Trophoblast cell (in vitro differentiated cells and primary cell): Measurements from ENCODE around the gene SOCS3.

Source experiments
- DNase-seq, 2 donors: peaks; one replicate each; pipeline ENCODE4 v3.0.0-alpha.2; 2016
- H2AFZ ChIP-seq: 2 replicates; pipeline ENCODE4 v1.6.1; 2013; ENCODE audit warnings: low read length, moderate library complexity, mild to moderate bottlenecking; ENCODE audit not compliant: insufficient read depth, poor library complexity
- H2AK5ac ChIP-seq: 2 replicates; pipeline ENCODE4 v1.6.1; 2013; ENCODE audit warnings: mild to moderate bottlenecking, low read length
- H2BK120ac ChIP-seq: 2 replicates; pipeline ENCODE4 v1.6.1; 2013; ENCODE audit warnings: low read length, mild to moderate bottlenecking, moderate library complexity; ENCODE audit not compliant: insufficient read depth, poor library complexity
- H2BK12ac ChIP-seq: 2 replicates; pipeline ENCODE4 v1.6.1; 2013; ENCODE audit warnings: mild to moderate bottlenecking, low read length, moderate library complexity
- H2BK5ac ChIP-seq: 2 replicates; pipeline ENCODE4 v1.6.1; 2013; ENCODE audit warnings: low read length, low read depth, moderate library complexity, mild to moderate bottlenecking; ENCODE audit not compliant: poor library complexity
- H3K14ac ChIP-seq: 2 replicates; pipeline ENCODE4 v1.6.1; 2013; ENCODE audit warnings: mild to moderate bottlenecking, low read length
- H3K18ac ChIP-seq: 2 replicates; pipeline ENCODE4 v1.6.1; 2013; ENCODE audit warnings: mild to moderate bottlenecking, low read length
- H3K23ac ChIP-seq: 2 replicates; pipeline ENCODE4 v1.6.1; 2013; ENCODE audit warnings: low read length
- H3K27ac ChIP-seq: 2 replicates; pipeline ENCODE4 v1.5.1; 2013; ENCODE audit warnings: low read depth, mild to moderate bottlenecking, inconsistent platforms, low read length, moderate library complexity
- H3K27me3 ChIP-seq: 2 replicates; pipeline ENCODE4 v1.6.1; 2013; ENCODE audit warnings: inconsistent platforms, mild to moderate bottlenecking, low read length, moderate library complexity; ENCODE audit not compliant: insufficient read depth
- H3K36me3 ChIP-seq, 2 experiments: 1 replicate in 1 of 2; 2 replicates in 1 of 2; pipeline ENCODE4 v1.6.1; 2013; ENCODE audit warnings: low read length in 2 of 2, mild to moderate bottlenecking in 2 of 2, moderate library complexity in 1 of 2; ENCODE audit not compliant: insufficient read depth in 2 of 2, control insufficient read depth in 1 of 2
- H3K4ac ChIP-seq: 2 replicates; pipeline ENCODE4 v1.6.1; 2013; ENCODE audit warnings: low read depth, mild to moderate bottlenecking, low read length, moderate library complexity
- H3K4me1 ChIP-seq, 2 experiments: 1 replicate in 1 of 2; 2 replicates in 1 of 2; pipeline ENCODE4 v1.6.1; 2013; ENCODE audit warnings: low read length in 2 of 2, mild to moderate bottlenecking in 2 of 2, moderate library complexity in 1 of 2; ENCODE audit not compliant: insufficient read depth in 2 of 2, control insufficient read depth in 1 of 2
- H3K4me2 ChIP-seq: 2 replicates; pipeline ENCODE4 v1.6.1; 2013; ENCODE audit warnings: inconsistent platforms, mild to moderate bottlenecking, low read length, moderate library complexity
- H3K4me3 ChIP-seq: 2 replicates; pipeline ENCODE4 v1.5.1; 2013; ENCODE audit warnings: mild to moderate bottlenecking, low read depth, low read length, inconsistent platforms
- H3K79me1 ChIP-seq: one replicate; pipeline ENCODE4 v1.6.1; 2013; ENCODE audit warnings: low read length
- H3K79me2 ChIP-seq: 2 replicates; pipeline ENCODE4 v1.6.1; 2013; ENCODE audit warnings: low read length, mild to moderate bottlenecking; ENCODE audit not compliant: control insufficient read depth, insufficient read depth, poor library complexity
- H3K9ac ChIP-seq: 2 replicates; pipeline ENCODE4 v1.6.1; 2013; ENCODE audit warnings: mild to moderate bottlenecking, low read length
- H3K9me3 ChIP-seq: 2 replicates; pipeline ENCODE4 v1.6.1; 2013; ENCODE audit warnings: low read depth, mild to moderate bottlenecking, control low read depth, inconsistent platforms, low read length; ENCODE audit not compliant: insufficient read depth
- H4K12ac ChIP-seq: 2 replicates; pipeline ENCODE4 v1.6.1; 2013; ENCODE audit warnings: low read depth, mild to moderate bottlenecking, low read length, moderate library complexity
- H4K8ac ChIP-seq: 2 replicates; pipeline ENCODE4 v1.6.1; 2013; ENCODE audit warnings: low read depth, mild to moderate bottlenecking, low read length, moderate library complexity
- H4K91ac ChIP-seq: one replicate; pipeline ENCODE4 v1.6.1; 2013; ENCODE audit warnings: low read depth, mild to moderate bottlenecking, low read length, moderate library complexity
- WGBS: extraction: QIAGEN DNeasy Blood & Tissue Kit; methylation state at CpG from one replicate; pipeline ENCODE4 v1.1.7; 2013; ENCODE audit warnings: missing lambda C conversion rate; ENCODE audit not compliant: insufficient read length, insufficient coverage; ENCODE audit errors: extremely low coverage; 5-methylcytosine and 5-hydroxymethylcytosine counted together

Gene SOCS3

GRCh38 chr17:78316867-78317789 is 42.7 kb downstream of the SOCS3 start:
- no CpG with 5 or more reads among the region's 20 CpGs for WGBS
- Histone ChIP-seq H3K14ac (no peak overlapping the region), H3K27me3 (no peaks in the 10 kb centered on the region), H2AK5ac (no peak overlapping the region), H2AFZ (no peak overlapping the region), H3K18ac (no peak overlapping the region), H4K8ac (no peak overlapping the region), H3K27ac (no peak overlapping the region), H3K79me2 (no peaks in the 10 kb centered on the region), H4K91ac (no peak overlapping the region), H2BK12ac (no peak overlapping the region), H3K79me1 (peaks cover 6% of the 10 kb centered on the region), H2BK5ac (no peak overlapping the region), H3K4me2 (no peak overlapping the region), H3K36me3 (no peaks in the 10 kb centered on the region), H3K9ac (no peak overlapping the region), H3K23ac (no peak overlapping the region), H3K4me1 (peaks cover 14 to 27% of the 10 kb centered on the region in 2 experiments), H4K12ac (no peak overlapping the region), H2BK120ac (no peak overlapping the region), H3K4ac (no peak overlapping the region), H3K4me3 (no peak overlapping the region), H3K9me3 (peaks cover 2% of the 10 kb centered on the region)
- DNase-seq: peak in 1 of 2 donors; percentile 73

- no peaks in the 10 kb centered on the region for H3K27me3 ChIP-seq
- peaks cover 2% of the 10 kb centered on the region for H3K9me3 ChIP-seq
- no peak overlapping the region for H3K18ac ChIP-seq
- H3K23ac ChIP-seq: no peak overlapping the region
- H4K8ac ChIP-seq: no peak overlapping the region
- H2BK12ac ChIP-seq: peak overlapping the region; percentile 25
- peaks cover 14 to 27% of the 10 kb centered on the region in 2 experiments for H3K4me1 ChIP-seq
- no peak overlapping the region for H3K4me2 ChIP-seq
- no peak overlapping the region for H3K9ac ChIP-seq
- DNase-seq: no peak
- peak overlapping the region; percentile 51 for H4K91ac ChIP-seq
- H3K14ac ChIP-seq: no peak overlapping the region
- H3K36me3 ChIP-seq: no peaks in the 10 kb centered on the region
- H2AFZ ChIP-seq: no peak overlapping the region
- peak overlapping the region; percentile 3 for H3K4me3 ChIP-seq
- H2BK5ac ChIP-seq: no peak overlapping the region
- no CpG with 5 or more reads among the region's 22 CpGs for WGBS
- no peaks in the 10 kb centered on the region for H3K79me2 ChIP-seq
- no peak overlapping the region for H4K12ac ChIP-seq
- peaks cover 6% of the 10 kb centered on the region for H3K79me1 ChIP-seq
- H3K27ac ChIP-seq: no peak overlapping the region
- H2BK120ac ChIP-seq: peak overlapping the region; percentile 14
- peak overlapping the region; percentile 24 for H2AK5ac ChIP-seq
- H3K4ac ChIP-seq: no peak overlapping the region
These were observed 43.6 kb downstream of the SOCS3 start for GRCh38 chr17:78316115-78316866.

- Histone ChIP-seq H3K4me2 (no peak overlapping the region), H2AK5ac (no peak overlapping the region)
These were observed 44.3 kb downstream of the SOCS3 start for GRCh38 chr17:78315355-78316114.

More at GRCh38 chr17:78315355-78316114, 44.3 kb downstream of the SOCS3 start:
- peak overlapping the region; percentile 25 for H2BK12ac ChIP-seq
- H3K4ac ChIP-seq: no peak overlapping the region
- H3K9me3 ChIP-seq: peaks cover 2% of the 10 kb centered on the region
- H2BK120ac ChIP-seq: peak overlapping the region; percentile 20
- H4K91ac ChIP-seq: peak overlapping the region; percentile 51
- H3K4me1 ChIP-seq: peaks cover 14 to 27% of the 10 kb centered on the region in 2 experiments
- H2AFZ ChIP-seq: no peak overlapping the region
- no peak overlapping the region for H2BK5ac ChIP-seq
- H3K27ac ChIP-seq: no peak overlapping the region
- no peaks in the 10 kb centered on the region for H3K27me3 ChIP-seq
- WGBS: no CpG with 5 or more reads among the region's 12 CpGs
- H3K36me3 ChIP-seq: no peaks in the 10 kb centered on the region
- no peak overlapping the region for H3K14ac ChIP-seq
- H3K79me1 ChIP-seq: peaks cover 6% of the 10 kb centered on the region
- H4K12ac ChIP-seq: no peak overlapping the region
- no peak overlapping the region for H4K8ac ChIP-seq
- H3K4me3 ChIP-seq: no peak overlapping the region
- peak in 1 of 2 donors; percentile 28 for DNase-seq
- H3K9ac ChIP-seq: no peak overlapping the region
- no peak overlapping the region for H3K23ac ChIP-seq
- H3K18ac ChIP-seq: no peak overlapping the region
- H3K79me2 ChIP-seq: no peaks in the 10 kb centered on the region
